Measurements from ENCODE around the gene TMEM217. TPM values are rescaled to one million over a fixed set of nuclear protein-coding genes. Genes with fewer than 3 reads are reported as not detected.

TMEM217 gene
- total RNA-seq, 3 donors from 2014 or later: 0.96 to 1.6 (median 1.5) TPM

GRCh38 chr6:37284781-37285180 is 26.8 kb upstream of the TMEM217 start:
- Histone ChIP-seq H3K36me3 (ENCODE audit: low read depth) (no peaks in the 10 kb centered on the region), H3K4me1 (ENCODE audit: low read depth) (no peaks in the 10 kb centered on the region), H3K4me3 (no peak overlapping the region), H3K9me3 (no peaks in the 10 kb centered on the region)
- intact Hi-C loops (cut with DNase I, micrococcal nuclease): no loop called here
- no peak for ATAC-seq
- DNase-seq: no peak
- no peak for TF ChIP-seq CTCF (IDR thresholded peaks at IDR 0.05)

- H3K4me3 ChIP-seq: no peak overlapping the region
- ATAC-seq: peak; percentile 50
- H3K36me3 ChIP-seq (ENCODE audit: low read depth): no peaks in the 10 kb centered on the region
- intact Hi-C loops (cut with DNase I, micrococcal nuclease): no loop called here
- no peaks in the 10 kb centered on the region for H3K4me1 ChIP-seq (ENCODE audit: low read depth)
- peak in 2 of 3 donors; percentile 11 to 52 for DNase-seq
- no peaks in the 10 kb centered on the region for H3K9me3 ChIP-seq
- no peak for TF ChIP-seq CTCF (IDR thresholded peaks at IDR 0.05)
Observed at GRCh38 chr6:37283671-37284151, 25.8 kb upstream of the TMEM217 start.

- DNase-seq (no peak), ATAC-seq (no peak)
- no peak for TF ChIP-seq CTCF (IDR thresholded peaks at IDR 0.05)
- Histone ChIP-seq H3K36me3 (ENCODE audit: low read depth) (no peaks in the 10 kb centered on the region), H3K9me3 (no peaks in the 10 kb centered on the region), H3K4me1 (ENCODE audit: low read depth) (no peaks in the 10 kb centered on the region), H3K4me3 (no peak overlapping the region)
- intact Hi-C loops (cut with DNase I, micrococcal nuclease): no loop called here
Observed at GRCh38 chr6:37283268-37283667, 25.3 kb upstream of the TMEM217 start.

GRCh38 chr6:37282371-37282770 is 24.4 kb upstream of the TMEM217 start:
- intact Hi-C loops (cut with DNase I, micrococcal nuclease): no loop called here
- H3K9me3 ChIP-seq: no peaks in the 10 kb centered on the region
- no peak for TF ChIP-seq CTCF (IDR thresholded peaks at IDR 0.05)
- H3K4me3 ChIP-seq: no peak overlapping the region
- DNase-seq (no peak), ATAC-seq (no peak)
- no peaks in the 10 kb centered on the region for H3K36me3 ChIP-seq (ENCODE audit: low read depth)
- no peaks in the 10 kb centered on the region for H3K4me1 ChIP-seq (ENCODE audit: low read depth)

- ATAC-seq: no peak
- Histone ChIP-seq H3K36me3 (ENCODE audit: low read depth) (no peaks in the 10 kb centered on the region), H3K4me3 (no peak overlapping the region), H3K4me1 (ENCODE audit: low read depth) (no peaks in the 10 kb centered on the region), H3K9me3 (no peaks in the 10 kb centered on the region)
- TF ChIP-seq CTCF (IDR thresholded peaks at IDR 0.05): no peak
- intact Hi-C loops (cut with DNase I, micrococcal nuclease): no loop called here
- DNase-seq: no peak
Observed at GRCh38 chr6:37280162-37280887, 22.4 kb upstream of the TMEM217 start.

Data from mucosa of descending colon (tissue), 3 donors.